CD14-positive monocyte (primary cell): ENCODE results near the gene SPEN. TPM values are rescaled to one million over a fixed set of nuclear protein-coding genes. Genes with fewer than 3 reads are reported as not detected.

Experiments used
- DNase-seq, 3 donors: peaks; one replicate each; pipeline ENCODE4 v3.0.0-alpha.2; 2011 to 2022
- H2AFZ ChIP-seq: 2 replicates; pipeline ENCODE4 v1.6.0; 2012; ENCODE audit warnings: mild to moderate bottlenecking, low read depth, low read length, inconsistent platforms; ENCODE audit not compliant: insufficient read depth, poor library complexity, severe bottlenecking
- H3K27ac ChIP-seq, 2 donors: 1 replicate in 1 of 2; 2 replicates in 1 of 2; pipeline ENCODE4 v1.5.1; 2012 to 2013; ENCODE audit warnings: low read length in 2 of 2, control low read depth in 1 of 2, inconsistent platforms in 1 of 2, low read depth in 1 of 2, mild to moderate bottlenecking in 1 of 2
- H3K27me3 ChIP-seq, 2 donors: one replicate each; pipeline versions ENCODE4 v1.6.0 to v1.6.1; 2011 to 2013; ENCODE audit warnings: low read length in 2 of 2; ENCODE audit not compliant: control insufficient read depth in 2 of 2, insufficient read depth in 2 of 2
- H3K36me3 ChIP-seq, 2 donors: replicated peaks in 1 of 2; 1 replicate in 1 of 2; 2 replicates in 1 of 2; pipeline versions ENCODE4 v1.5.1 to v1.6.1; 2012 to 2013; ENCODE audit warnings: low read length in 2 of 2, control low read depth in 1 of 2, inconsistent platforms in 1 of 2, mild to moderate bottlenecking in 1 of 2; ENCODE audit not compliant: insufficient read depth in 2 of 2, control insufficient read depth in 1 of 2
- H3K4me1 ChIP-seq, 2 donors: 1 replicate in 1 of 2; 2 replicates in 1 of 2; pipeline versions ENCODE4 v1.5.1 to v1.6.1; 2012 to 2013; ENCODE audit warnings: low read length in 2 of 2, control low read depth in 1 of 2, inconsistent platforms in 1 of 2, mild to moderate bottlenecking in 1 of 2, moderate library complexity in 1 of 2; ENCODE audit not compliant: insufficient read depth in 2 of 2, control insufficient read depth in 1 of 2
- H3K4me2 ChIP-seq: replicated peaks from 2 replicates; pipeline ENCODE3; 2012; ENCODE audit warnings: low read length, moderate library complexity, mild to moderate bottlenecking; ENCODE audit not compliant: poor library complexity, severe bottlenecking; ENCODE audit errors: extremely low read depth
- H3K4me3 ChIP-seq, 3 experiments: fragments of 200-600 bp in 1 of 3; sonication (generic) in 1 of 3; replicated peaks in 1 of 3; 1 replicate in 2 of 3; 2 replicates in 1 of 3; pipeline ENCODE4 v1.5.1; 2011 to 2013; ENCODE audit warnings: low read length in 3 of 3, mild to moderate bottlenecking in 3 of 3, control low read depth in 2 of 3, low read depth in 2 of 3, inconsistent platforms in 1 of 3, moderate library complexity in 1 of 3
- H3K79me2 ChIP-seq: 2 replicates; pipeline ENCODE4 v1.6.0; 2012; ENCODE audit warnings: mild to moderate bottlenecking, control low read depth, inconsistent platforms, low read length, moderate library complexity; ENCODE audit not compliant: insufficient read depth
- H3K9ac ChIP-seq: 2 replicates; pipeline ENCODE4 v1.6.0; 2017; ENCODE audit warnings: low read length, mild to moderate bottlenecking; ENCODE audit not compliant: insufficient read depth, poor library complexity, severe bottlenecking
- H3K9me3 ChIP-seq, 2 donors: replicated peaks in 1 of 2; 1 replicate in 1 of 2; 2 replicates in 1 of 2; pipeline versions ENCODE4 v1.5.1 to v1.6.1; 2012 to 2013; ENCODE audit warnings: low read length in 2 of 2, control low read depth in 1 of 2; ENCODE audit not compliant: control insufficient read depth in 1 of 2, insufficient read depth in 1 of 2
- H4K20me1 ChIP-seq: 2 replicates; pipeline ENCODE4 v1.6.0; 2012; ENCODE audit warnings: mild to moderate bottlenecking, low read length, control low read depth, moderate library complexity; ENCODE audit not compliant: insufficient read depth
- H3K27ac Mint-ChIP-seq, 7 donors: one replicate each; pipeline ENCODE4 v1.8.0; 2020; ENCODE audit warnings: mild to moderate bottlenecking in 7 of 7, mixed read lengths in 7 of 7, moderate library complexity in 6 of 7, inconsistent platforms in 2 of 7
- H3K27me3 Mint-ChIP-seq, 3 donors: one replicate each; pipeline ENCODE4 v1.8.0; 2021 to 2022; ENCODE audit warnings: low read depth in 3 of 3, mild to moderate bottlenecking in 3 of 3, mixed read lengths in 3 of 3, moderate library complexity in 3 of 3, inconsistent platforms in 1 of 3
- H3K36me3 Mint-ChIP-seq, 2 donors: one replicate each; pipeline ENCODE4 v1.8.0; 2020; ENCODE audit warnings: mixed read lengths in 2 of 2, inconsistent platforms in 1 of 2, mild to moderate bottlenecking in 1 of 2
- H3K4me1 Mint-ChIP-seq: one replicate; pipeline ENCODE4 v1.8.0; 2020; ENCODE audit warnings: mild to moderate bottlenecking, mixed read lengths
- H3K4me3 Mint-ChIP-seq, 2 donors: one replicate each; pipeline ENCODE4 v1.8.0; 2020; ENCODE audit warnings: mild to moderate bottlenecking in 2 of 2, mixed read lengths in 2 of 2, moderate library complexity in 1 of 2
- H3K9me3 Mint-ChIP-seq, 7 donors: one replicate each; pipeline ENCODE4 v1.8.0; 2020 to 2022; ENCODE audit warnings: mixed read lengths in 7 of 7, mild to moderate bottlenecking in 6 of 7, moderate library complexity in 6 of 7, inconsistent platforms in 2 of 7
- WGBS: methylation state at CpG from one replicate; pipeline ENCODE4 v1.1.5; 2013; ENCODE audit warnings: missing lambda C conversion rate; ENCODE audit not compliant: insufficient coverage; 5-methylcytosine and 5-hydroxymethylcytosine counted together
- intact Hi-C, 2 donors: fragments of 100-400 bp; cut with micrococcal nuclease; formaldehyde crosslinking; loops; one replicate each; pipeline versions ENCODE4 v1.15.0 to v1.15.1; 2023
- polyA plus RNA-seq, 3 donors: library from polyadenylated mRNA; depleted of rRNA in 1 of 3; unstranded in 2 of 3; stranded (reverse) in 1 of 3; fragments of 300-500 nt in 2 of 3; fragments of >200 nt in 1 of 3; fragmentation: Illumina TruSeq in 2 of 3; gene quantifications; 1 replicate in 2 of 3; 2 replicates in 1 of 3; pipeline ENCODE4 v1.2.3, GENCODE V29; 2012 to 2021
- TF ChIP-seq, protein P1 (sequence below): fragments of 200-600 bp; IDR thresholded peaks from one replicate; pipeline ENCODE4 v1.8.0; 2022; ENCODE audit warnings: antibody characterized with exemption, mild to moderate bottlenecking

The SPEN gene
- polyA plus RNA-seq, 3 donors = 3.1 to 30.9 (median 6.1) TPM

DNA sequence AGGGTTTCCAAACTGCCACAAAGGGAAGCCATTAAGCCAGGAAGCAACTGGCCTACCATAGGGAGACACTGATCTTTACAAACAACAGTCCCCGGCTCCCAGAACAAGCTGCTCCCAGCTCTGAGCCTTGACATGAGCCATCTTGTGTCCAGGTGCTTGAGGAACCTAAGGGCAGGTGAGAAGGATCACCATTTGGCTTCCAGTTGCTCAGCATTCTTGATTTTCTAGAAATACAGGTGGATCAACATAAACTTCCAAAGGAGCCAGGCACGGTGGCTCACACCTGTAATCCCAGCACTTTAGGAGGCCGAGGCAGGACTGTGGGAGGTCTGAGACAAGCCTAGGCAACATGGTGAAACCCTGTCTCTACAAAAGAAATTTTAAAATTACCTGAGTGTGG, 106.8 kb downstream of the SPEN start:
- peaks cover 81% of the 10 kb centered on the region for H4K20me1 ChIP-seq
- peaks cover 85% of the 10 kb centered on the region for H3K79me2 ChIP-seq
- H3K4me3 ChIP-seq = no peak overlapping the region
- H3K9ac ChIP-seq = no peak overlapping the region
- peak overlapping the region in 1 of 2 donors; percentile 75 for H3K27ac ChIP-seq
- H3K9me3 ChIP-seq = no peaks in the 10 kb centered on the region
- Mint-ChIP-seq H3K4me1 (peaks cover 67% of the 10 kb centered on the region), H3K27me3 (no peaks in the 10 kb centered on the region), H3K9me3 (peaks cover 0 to 2% (median 0%) of the 10 kb centered on the region in 7 donors), H3K4me3 (no peak overlapping the region), H3K27ac (peak overlapping the region; percentile 4 to 91 (median 38)), H3K36me3 (peaks cover 30 to 46% of the 10 kb centered on the region in 2 donors)
- peaks cover 9 to 25% of the 10 kb centered on the region in 2 donors for H3K36me3 ChIP-seq
- no peak for DNase-seq
- 93% methylated on average over 3 of the region's 3 CpGs for WGBS
- intact Hi-C loops = no loop called here
- no peak overlapping the region for H2AFZ ChIP-seq
- no peaks in the 10 kb centered on the region for H3K27me3 ChIP-seq
- H3K4me1 ChIP-seq = peaks cover 59 to 66% of the 10 kb centered on the region in 2 donors
- TF ChIP-seq, protein P1, sequence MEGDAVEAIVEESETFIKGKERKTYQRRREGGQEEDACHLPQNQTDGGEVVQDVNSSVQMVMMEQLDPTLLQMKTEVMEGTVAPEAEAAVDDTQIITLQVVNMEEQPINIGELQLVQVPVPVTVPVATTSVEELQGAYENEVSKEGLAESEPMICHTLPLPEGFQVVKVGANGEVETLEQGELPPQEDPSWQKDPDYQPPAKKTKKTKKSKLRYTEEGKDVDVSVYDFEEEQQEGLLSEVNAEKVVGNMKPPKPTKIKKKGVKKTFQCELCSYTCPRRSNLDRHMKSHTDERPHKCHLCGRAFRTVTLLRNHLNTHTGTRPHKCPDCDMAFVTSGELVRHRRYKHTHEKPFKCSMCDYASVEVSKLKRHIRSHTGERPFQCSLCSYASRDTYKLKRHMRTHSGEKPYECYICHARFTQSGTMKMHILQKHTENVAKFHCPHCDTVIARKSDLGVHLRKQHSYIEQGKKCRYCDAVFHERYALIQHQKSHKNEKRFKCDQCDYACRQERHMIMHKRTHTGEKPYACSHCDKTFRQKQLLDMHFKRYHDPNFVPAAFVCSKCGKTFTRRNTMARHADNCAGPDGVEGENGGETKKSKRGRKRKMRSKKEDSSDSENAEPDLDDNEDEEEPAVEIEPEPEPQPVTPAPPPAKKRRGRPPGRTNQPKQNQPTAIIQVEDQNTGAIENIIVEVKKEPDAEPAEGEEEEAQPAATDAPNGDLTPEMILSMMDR = no peak
- H3K4me2 ChIP-seq = no peak overlapping the region

DNA sequence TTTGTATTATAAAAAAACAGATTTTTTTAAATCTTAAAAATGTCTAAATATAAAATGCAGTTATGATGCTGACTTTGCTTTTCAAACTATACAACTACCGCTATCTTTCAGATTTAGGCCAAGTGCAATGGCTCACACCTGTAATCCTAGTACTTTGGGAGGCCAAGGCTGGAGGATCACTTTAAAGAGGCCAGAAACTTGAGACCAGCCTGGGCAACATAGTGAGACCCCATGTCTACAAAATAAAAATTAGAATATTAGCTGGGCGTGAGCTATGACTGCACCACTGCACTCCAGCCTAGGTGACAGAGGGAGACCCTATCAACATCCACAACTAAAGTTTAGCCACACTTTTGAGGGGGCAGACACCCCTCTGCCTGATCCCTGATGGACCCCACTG, 108.0 kb downstream of the SPEN start:
- Histone ChIP-seq H3K27ac (peak overlapping the region in 1 of 2 donors; percentile 58), H3K79me2 (peaks cover 88% of the 10 kb centered on the region), H3K4me2 (no peak overlapping the region), H3K9me3 (no peaks in the 10 kb centered on the region), H3K4me1 (peaks cover 46 to 53% of the 10 kb centered on the region in 2 donors), H3K36me3 (peaks cover 9 to 25% of the 10 kb centered on the region in 2 donors), H3K9ac (no peak overlapping the region), H3K4me3 (no peak overlapping the region), H3K27me3 (no peaks in the 10 kb centered on the region), H4K20me1 (peaks cover 81% of the 10 kb centered on the region), H2AFZ (no peak overlapping the region)
- DNase-seq = no peak
- Mint-ChIP-seq H3K27me3 (no peaks in the 10 kb centered on the region), H3K9me3 (no peaks in the 10 kb centered on the region), H3K4me1 (peaks cover 55% of the 10 kb centered on the region), H3K4me3 (no peak overlapping the region), H3K27ac (peak overlapping the region in 4 of 7 donors; percentile 43 to 91 (median 68)), H3K36me3 (peaks cover 35 to 47% of the 10 kb centered on the region in 2 donors)
- no CpG with 5 or more reads among the region's 2 CpGs for WGBS
- intact Hi-C loops = no loop called here
- TF ChIP-seq, protein P1 = no peak
